ENCODE data around the gene TTBK1. TPM values are rescaled to one million over a fixed set of nuclear protein-coding genes. Genes with fewer than 3 reads are reported as not detected.

The TTBK1 gene
- total and polyA plus RNA-seq, 5 donors from 2014 or later = 0.22 TPM; not detected in 4

DNA sequence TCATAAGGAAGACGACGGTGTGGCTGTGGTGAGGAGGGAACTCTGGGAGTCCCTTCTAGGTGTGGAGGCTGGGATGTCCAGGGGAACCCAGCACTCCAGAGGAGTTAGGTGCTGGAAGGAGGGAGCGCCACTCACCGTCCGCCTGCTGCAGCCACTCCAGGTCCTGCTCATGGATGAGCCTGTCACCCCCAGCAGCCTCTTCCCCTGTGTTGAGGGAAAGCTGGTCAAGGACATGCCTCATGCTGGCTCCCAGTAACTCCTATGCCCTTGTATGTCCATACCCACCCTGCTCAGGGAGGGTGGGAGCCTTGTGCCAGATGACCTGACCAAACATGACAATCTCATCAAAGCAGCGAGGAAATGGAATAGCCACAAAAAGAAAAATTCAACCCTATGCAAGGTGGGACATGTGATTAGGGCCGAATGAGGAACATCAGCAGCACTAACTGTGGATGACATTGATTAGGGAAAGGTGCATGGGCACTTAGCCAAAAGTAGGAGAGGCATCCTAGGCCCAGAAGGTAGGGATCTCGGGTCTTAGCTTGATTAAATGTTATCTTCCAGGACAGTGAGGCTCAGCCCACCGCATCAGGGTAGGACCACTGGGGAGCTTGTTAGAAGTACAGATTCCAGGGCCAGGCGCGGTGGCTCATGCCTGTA lies 17.0 kb upstream of the TTBK1 start:
- Mint-ChIP-seq H3K27ac (peak overlapping the region; percentile 77 to 100 (median 100)), H3K27me3 (peaks cover 8% of the 10 kb centered on the region), H3K4me1 (peaks cover 19 to 82% (median 54%) of the 10 kb centered on the region in 4 donors), H3K36me3 (peaks cover 7% of the 10 kb centered on the region), H3K9me3 (no peaks in the 10 kb centered on the region), H3K4me3 (peak overlapping the region; percentile 10 to 94 (median 53))
- Histone ChIP-seq H3K9me3 (ENCODE audit: control insufficient read depth in 2 of 2, low read length in 2 of 2) (no peaks in the 10 kb centered on the region), H3K27ac (ENCODE audit: insufficient read depth, low read length, poor library complexity, severe bottlenecking) (peak overlapping the region; percentile 99), H3K4me3 (ENCODE audit: low read depth, low read length) (no peak overlapping the region), H3K4me1 (ENCODE audit: control insufficient read depth, insufficient read depth, low read length, poor library complexity, severe bottlenecking) (peaks cover 63% of the 10 kb centered on the region), H3K27me3 (ENCODE audit: control insufficient read depth, insufficient read depth, low read length) (no peaks in the 10 kb centered on the region), H3K36me3 (ENCODE audit: control insufficient read depth, insufficient read depth, low read length) (no peaks in the 10 kb centered on the region)
- DNase-seq (no peak), ATAC-seq (ENCODE audit: low read depth in 2 of 2) (no peak)

DNA sequence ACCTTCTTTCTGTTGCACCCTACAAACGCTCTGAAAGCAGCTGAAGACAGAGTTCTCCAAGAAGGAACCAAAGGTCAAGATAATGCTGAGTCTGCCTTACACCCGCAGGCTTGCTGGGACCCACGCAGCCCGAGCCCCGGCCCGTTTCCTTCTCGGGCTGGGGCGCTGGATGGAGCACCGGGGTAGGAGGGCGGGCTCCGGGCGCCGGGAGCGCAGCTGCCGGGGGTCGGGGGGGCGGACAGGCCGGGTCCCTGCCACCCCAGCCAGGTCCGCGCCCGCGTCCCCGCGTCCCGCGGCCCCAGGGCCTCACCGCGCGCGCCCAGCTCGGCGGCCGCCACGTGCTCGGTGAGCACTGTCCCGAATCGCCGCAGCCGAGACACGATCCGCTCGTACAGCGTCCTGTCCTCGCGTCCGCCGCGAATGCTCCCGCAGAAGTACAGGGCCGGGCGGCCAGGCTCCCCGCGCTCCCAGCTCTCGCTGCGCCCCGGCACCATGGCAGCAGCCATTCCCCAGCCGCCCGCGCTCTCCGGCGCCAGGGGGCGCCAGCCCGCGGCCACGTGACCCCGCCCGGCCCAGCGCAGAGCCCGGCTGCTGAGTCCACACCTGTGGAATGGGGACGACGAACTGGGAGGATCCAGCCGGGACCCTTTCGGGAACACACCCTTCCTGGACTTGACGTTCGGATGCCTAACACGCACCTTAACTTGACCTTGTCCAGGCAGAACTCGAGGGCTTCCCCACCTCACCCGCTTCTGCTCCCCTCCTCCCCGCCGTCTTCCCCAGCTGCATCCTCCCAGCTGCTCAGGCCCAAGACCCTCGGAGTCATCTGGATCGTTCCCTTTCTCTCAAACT lies 14.1 kb upstream of the TTBK1 start, which contains the start of gene DNPH1:
TSS of gene DNPH1 (minus strand) at position 531 of the 852 bp plus-strand sequence. CDS start at position 506, 25 bp downstream.
- Histone ChIP-seq H3K4me1 (ENCODE audit: control insufficient read depth, insufficient read depth, low read length, poor library complexity, severe bottlenecking) (peaks cover 34% of the 10 kb centered on the region), H3K27ac (ENCODE audit: insufficient read depth, low read length, poor library complexity, severe bottlenecking) (peak within 1 kb of the TSS; percentile 71), H3K9me3 (ENCODE audit: control insufficient read depth in 2 of 2, low read length in 2 of 2) (no peaks in the 10 kb centered on the region), H3K4me3 (ENCODE audit: low read depth, low read length) (peak within 1 kb of the TSS; percentile 72), H3K27me3 (ENCODE audit: control insufficient read depth, insufficient read depth, low read length) (no peaks in the 10 kb centered on the region), H3K36me3 (ENCODE audit: control insufficient read depth, insufficient read depth, low read length) (no peaks in the 10 kb centered on the region)
- Mint-ChIP-seq H3K27me3 (peaks cover 24% of the 10 kb centered on the region), H3K4me3 (peak within 1 kb of the TSS; percentile 92 to 95 (median 94)), H3K36me3 (peaks cover 7% of the 10 kb centered on the region), H3K9me3 (peaks cover 0 to 1% (median 0%) of the 10 kb centered on the region in 7 donors), H3K4me1 (peaks cover 12 to 57% (median 34%) of the 10 kb centered on the region in 4 donors), H3K27ac (peak within 1 kb of the TSS; percentile 95 to 100 (median 97))
- ATAC-seq (ENCODE audit: low read depth in 2 of 2) = peak; percentile 79 to 80
- peak; percentile 68 to 80 (median 77) for DNase-seq

DNA sequence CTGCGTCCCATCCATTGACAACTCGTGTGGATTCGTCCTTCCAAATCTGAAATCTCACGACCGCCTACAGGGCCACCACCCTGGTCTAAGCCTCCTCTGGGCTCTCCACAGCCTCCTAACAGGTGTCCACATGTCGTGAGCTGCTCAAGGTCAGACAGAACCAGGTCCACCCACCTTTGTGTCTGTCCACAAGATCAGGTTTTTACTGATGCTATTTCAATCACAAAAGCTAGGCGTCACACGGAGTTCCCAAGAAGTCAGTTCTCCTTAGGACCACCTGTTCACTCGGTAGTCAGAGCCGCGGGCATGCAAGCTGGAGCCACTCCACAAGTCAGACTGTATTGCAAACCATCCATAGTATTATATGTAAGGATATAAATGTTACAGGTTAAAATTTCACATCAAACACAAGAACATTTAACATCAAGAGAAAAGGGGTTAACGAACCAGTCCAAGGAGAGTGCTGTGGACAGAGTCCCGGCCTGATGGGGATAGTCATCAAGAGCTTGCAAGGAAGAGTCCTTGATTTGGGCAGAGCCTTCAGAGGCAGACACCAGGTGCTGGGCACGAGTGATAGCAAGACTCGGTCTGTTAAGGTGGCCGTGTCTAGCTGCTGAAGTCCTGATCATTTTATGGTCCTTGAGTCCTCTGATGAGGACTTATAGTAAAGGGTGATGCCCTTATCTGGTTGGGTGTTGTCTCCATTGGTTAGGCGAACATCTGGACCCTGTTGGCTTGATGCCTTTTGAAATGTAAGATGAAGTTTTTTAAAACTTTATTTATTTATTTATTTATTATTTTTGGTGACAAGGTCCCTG lies 13.3 kb upstream of the TTBK1 start:
- DNase-seq (no peak), ATAC-seq (ENCODE audit: low read depth in 2 of 2) (no peak)
- peaks cover 20% of the 10 kb centered on the region for H3K27me3 Mint-ChIP-seq
- peak overlapping the region; percentile 86 to 95 (median 92) for H3K4me3 Mint-ChIP-seq
- peaks cover 8 to 51% (median 28%) of the 10 kb centered on the region in 4 donors for H3K4me1 Mint-ChIP-seq
- no peaks in the 10 kb centered on the region for H3K27me3 ChIP-seq (ENCODE audit: control insufficient read depth, insufficient read depth, low read length)
- peak overlapping the region; percentile 71 for H3K27ac ChIP-seq (ENCODE audit: insufficient read depth, low read length, poor library complexity, severe bottlenecking)
- H3K36me3 Mint-ChIP-seq = peaks cover 4% of the 10 kb centered on the region
- peaks cover 0 to 1% (median 0%) of the 10 kb centered on the region in 7 donors for H3K9me3 Mint-ChIP-seq
- H3K4me1 ChIP-seq (ENCODE audit: control insufficient read depth, insufficient read depth, low read length, poor library complexity, severe bottlenecking) = peaks cover 26% of the 10 kb centered on the region
- peak overlapping the region; percentile 47 for H3K4me3 ChIP-seq (ENCODE audit: low read depth, low read length)
- H3K9me3 ChIP-seq (ENCODE audit: control insufficient read depth in 2 of 2, low read length in 2 of 2) = no peaks in the 10 kb centered on the region
- H3K27ac Mint-ChIP-seq = peak overlapping the region; percentile 77 to 96 (median 93)
- no peaks in the 10 kb centered on the region for H3K36me3 ChIP-seq (ENCODE audit: control insufficient read depth, insufficient read depth, low read length)

DNA sequence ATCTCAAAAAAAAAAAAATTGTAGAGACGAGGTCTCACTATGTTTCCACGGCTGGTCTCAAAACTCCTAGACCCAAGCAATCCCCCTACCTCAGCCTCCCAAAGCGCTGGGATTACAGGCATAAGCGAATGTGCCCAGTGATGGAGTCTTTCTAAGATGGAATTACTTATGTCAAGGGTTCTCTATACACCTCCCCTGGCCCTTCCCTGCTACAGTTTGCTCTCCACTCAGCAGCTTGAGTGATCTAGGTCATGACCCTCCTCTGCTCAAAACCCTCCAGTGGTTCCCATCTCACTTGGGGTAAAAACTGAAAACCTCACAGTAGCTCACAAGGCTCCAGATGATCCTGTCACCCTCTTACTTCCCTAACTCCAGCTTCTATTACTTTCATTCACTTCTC lies 12.2 kb upstream of the TTBK1 start:
- Mint-ChIP-seq H3K9me3 (peaks cover 0 to 1% (median 0%) of the 10 kb centered on the region in 7 donors), H3K36me3 (no peaks in the 10 kb centered on the region), H3K4me3 (peak overlapping the region in 3 of 4 donors; percentile 64 to 82 (median 73)), H3K4me1 (peaks cover 8 to 40% (median 20%) of the 10 kb centered on the region in 4 donors), H3K27ac (peak overlapping the region; percentile 16 to 86 (median 62)), H3K27me3 (peaks cover 21% of the 10 kb centered on the region)
- Histone ChIP-seq H3K4me3 (ENCODE audit: low read depth, low read length) (no peak overlapping the region), H3K4me1 (ENCODE audit: control insufficient read depth, insufficient read depth, low read length, poor library complexity, severe bottlenecking) (peaks cover 16% of the 10 kb centered on the region), H3K36me3 (ENCODE audit: control insufficient read depth, insufficient read depth, low read length) (no peaks in the 10 kb centered on the region), H3K27me3 (ENCODE audit: control insufficient read depth, insufficient read depth, low read length) (peaks cover under 1% of the 10 kb centered on the region), H3K27ac (ENCODE audit: insufficient read depth, low read length, poor library complexity, severe bottlenecking) (no peak overlapping the region), H3K9me3 (ENCODE audit: control insufficient read depth in 2 of 2, low read length in 2 of 2) (no peaks in the 10 kb centered on the region)
- DNase-seq (no peak), ATAC-seq (ENCODE audit: low read depth in 2 of 2) (no peak)

DNA sequence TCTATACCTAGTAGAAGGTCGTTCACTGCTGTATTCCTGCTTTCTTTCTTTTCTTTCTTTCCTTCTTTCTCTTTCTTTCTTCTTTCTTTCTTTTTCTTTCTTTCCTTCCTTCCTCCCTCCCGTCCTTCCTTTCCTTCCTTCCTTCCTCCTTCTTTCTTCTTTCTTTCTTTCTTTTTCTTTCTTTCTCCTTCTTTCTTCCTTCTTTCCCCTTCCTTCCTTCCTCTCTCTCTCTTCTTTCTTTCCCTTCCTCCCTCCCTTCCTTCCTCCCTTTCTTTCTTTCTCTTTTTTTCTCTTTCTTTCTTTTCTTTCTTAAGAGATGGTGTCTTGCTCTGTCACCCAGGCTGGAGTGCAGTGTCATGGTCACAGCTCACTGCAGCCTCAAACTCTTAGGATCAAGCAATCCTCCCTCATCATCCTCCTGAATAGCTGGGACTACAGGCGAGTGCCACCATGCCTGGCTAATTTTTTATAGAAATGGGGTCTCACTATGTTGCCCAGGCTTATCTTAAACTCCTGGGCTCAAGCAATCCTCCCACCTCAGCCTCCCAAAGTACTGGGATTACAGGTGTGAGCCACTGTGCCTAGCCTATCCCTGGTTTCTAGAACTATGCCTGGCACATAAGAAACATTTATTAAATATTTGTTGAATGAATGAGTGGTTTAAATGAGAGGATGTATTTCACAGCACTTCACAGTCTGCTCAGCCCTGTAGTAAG lies 11.4 kb upstream of the TTBK1 start:
- ATAC-seq (ENCODE audit: low read depth in 2 of 2) (no peak), DNase-seq (no peak)
- peaks cover 8 to 32% (median 14%) of the 10 kb centered on the region in 4 donors for H3K4me1 Mint-ChIP-seq
- H3K27me3 ChIP-seq (ENCODE audit: control insufficient read depth, insufficient read depth, low read length) = peaks cover 3% of the 10 kb centered on the region
- peak overlapping the region in 2 of 3 donors; percentile 16 to 86 for H3K27ac Mint-ChIP-seq
- peak overlapping the region in 3 of 4 donors; percentile 64 to 82 (median 73) for H3K4me3 Mint-ChIP-seq
- H3K4me3 ChIP-seq (ENCODE audit: low read depth, low read length) = no peak overlapping the region
- no peaks in the 10 kb centered on the region for H3K36me3 Mint-ChIP-seq
- peaks cover 0 to 1% (median 0%) of the 10 kb centered on the region in 7 donors for H3K9me3 Mint-ChIP-seq
- H3K27ac ChIP-seq (ENCODE audit: insufficient read depth, low read length, poor library complexity, severe bottlenecking) = no peak overlapping the region
- H3K27me3 Mint-ChIP-seq = peaks cover 25% of the 10 kb centered on the region
- H3K9me3 ChIP-seq (ENCODE audit: control insufficient read depth in 2 of 2, low read length in 2 of 2) = no peaks in the 10 kb centered on the region
- peaks cover 12% of the 10 kb centered on the region for H3K4me1 ChIP-seq (ENCODE audit: control insufficient read depth, insufficient read depth, low read length, poor library complexity, severe bottlenecking)
- H3K36me3 ChIP-seq (ENCODE audit: control insufficient read depth, insufficient read depth, low read length) = no peaks in the 10 kb centered on the region

DNA sequence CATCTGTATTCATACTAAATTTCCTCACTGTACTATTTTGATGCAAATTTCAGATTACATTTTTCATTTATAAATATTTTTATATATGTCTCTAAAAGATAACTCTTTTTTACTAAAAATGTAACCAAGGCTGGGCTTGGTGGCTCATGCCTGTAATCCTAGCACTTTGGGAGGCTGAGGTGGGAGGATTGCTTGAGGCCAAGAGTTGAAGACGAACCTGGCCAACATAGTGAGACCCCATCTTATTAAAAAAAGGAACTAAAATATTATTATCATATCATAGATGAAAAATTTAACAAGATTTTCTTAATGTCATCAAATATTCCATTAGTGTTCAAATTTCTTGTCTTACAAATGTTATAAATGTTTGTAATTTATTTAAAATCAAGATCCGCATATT lies 7.4 kb upstream of the TTBK1 start:
- no peak overlapping the region for H3K27ac ChIP-seq (ENCODE audit: insufficient read depth, low read length, poor library complexity, severe bottlenecking)
- H3K4me3 ChIP-seq (ENCODE audit: low read depth, low read length) = no peak overlapping the region
- no peaks in the 10 kb centered on the region for H3K36me3 ChIP-seq (ENCODE audit: control insufficient read depth, insufficient read depth, low read length)
- no peaks in the 10 kb centered on the region for H3K4me1 ChIP-seq (ENCODE audit: control insufficient read depth, insufficient read depth, low read length, poor library complexity, severe bottlenecking)
- H3K27me3 ChIP-seq (ENCODE audit: control insufficient read depth, insufficient read depth, low read length) = peaks cover 9% of the 10 kb centered on the region
- Mint-ChIP-seq H3K27me3 (peaks cover 27% of the 10 kb centered on the region), H3K27ac (no peak overlapping the region), H3K4me3 (no peak overlapping the region), H3K9me3 (peaks cover 0 to 7% (median 1%) of the 10 kb centered on the region in 7 donors), H3K4me1 (peaks cover 0 to 7% (median under 1%) of the 10 kb centered on the region in 4 donors), H3K36me3 (peaks cover 8% of the 10 kb centered on the region)
- DNase-seq (no peak), ATAC-seq (ENCODE audit: low read depth in 2 of 2) (no peak)
- H3K9me3 ChIP-seq (ENCODE audit: control insufficient read depth in 2 of 2, low read length in 2 of 2) = peaks cover 0 to 5% of the 10 kb centered on the region in 2 experiments
